Osteocyte (in vitro differentiated cells): ENCODE data around the gene SGCG. TPM values are rescaled to one million over a fixed set of nuclear protein-coding genes. Genes with fewer than 3 reads are reported as not detected.
A peak's percentile ranks its signal among the peaks of the same experiment; 100 is the strongest.

Experiments
- DNase-seq: peaks from one replicate; pipeline ENCODE4 v3.0.0; 2021; ENCODE audit warnings: mixed read lengths; ENCODE audit not compliant: unreplicated experiment; ENCODE audit errors: extremely low spot score
- H3K27ac Mint-ChIP-seq: one replicate; pipeline ENCODE4 v1.8.0; 2021; ENCODE audit warnings: mild to moderate bottlenecking, mixed read lengths; ENCODE audit not compliant: unreplicated experiment
- H3K27me3 Mint-ChIP-seq: one replicate; pipeline ENCODE4 v1.8.0; 2021; ENCODE audit warnings: mixed read lengths; ENCODE audit not compliant: unreplicated experiment
- H3K36me3 Mint-ChIP-seq: one replicate; pipeline ENCODE4 v1.8.0; 2021; ENCODE audit warnings: mixed read lengths; ENCODE audit not compliant: unreplicated experiment
- H3K4me1 Mint-ChIP-seq: one replicate; pipeline ENCODE4 v1.8.0; 2021; ENCODE audit warnings: mixed read lengths; ENCODE audit not compliant: unreplicated experiment
- H3K4me3 Mint-ChIP-seq: one replicate; pipeline ENCODE4 v1.8.0; 2021; ENCODE audit warnings: mild to moderate bottlenecking, moderate library complexity, mixed read lengths; ENCODE audit not compliant: unreplicated experiment
- H3K9me3 Mint-ChIP-seq: one replicate; pipeline ENCODE4 v1.8.0; 2021; ENCODE audit warnings: mixed read lengths; ENCODE audit not compliant: unreplicated experiment
- total RNA-seq: library from RNA; stranded (reverse); gene quantifications from 2 replicates; pipeline ENCODE4 v1.2.1, GENCODE V29; 2021
- TF ChIP-seq, protein P1 (sequence below): fragments of 200-600 bp; sonication (generic); IDR thresholded peaks from 2 replicates; pipeline ENCODE4 v1.5.0; 2021; ENCODE audit warnings: antibody characterized with exemption, mild to moderate bottlenecking, moderate library complexity

Gene SGCG
- total RNA-seq, 1 donor from 2014 or later = 0.70 TPM

DNA sequence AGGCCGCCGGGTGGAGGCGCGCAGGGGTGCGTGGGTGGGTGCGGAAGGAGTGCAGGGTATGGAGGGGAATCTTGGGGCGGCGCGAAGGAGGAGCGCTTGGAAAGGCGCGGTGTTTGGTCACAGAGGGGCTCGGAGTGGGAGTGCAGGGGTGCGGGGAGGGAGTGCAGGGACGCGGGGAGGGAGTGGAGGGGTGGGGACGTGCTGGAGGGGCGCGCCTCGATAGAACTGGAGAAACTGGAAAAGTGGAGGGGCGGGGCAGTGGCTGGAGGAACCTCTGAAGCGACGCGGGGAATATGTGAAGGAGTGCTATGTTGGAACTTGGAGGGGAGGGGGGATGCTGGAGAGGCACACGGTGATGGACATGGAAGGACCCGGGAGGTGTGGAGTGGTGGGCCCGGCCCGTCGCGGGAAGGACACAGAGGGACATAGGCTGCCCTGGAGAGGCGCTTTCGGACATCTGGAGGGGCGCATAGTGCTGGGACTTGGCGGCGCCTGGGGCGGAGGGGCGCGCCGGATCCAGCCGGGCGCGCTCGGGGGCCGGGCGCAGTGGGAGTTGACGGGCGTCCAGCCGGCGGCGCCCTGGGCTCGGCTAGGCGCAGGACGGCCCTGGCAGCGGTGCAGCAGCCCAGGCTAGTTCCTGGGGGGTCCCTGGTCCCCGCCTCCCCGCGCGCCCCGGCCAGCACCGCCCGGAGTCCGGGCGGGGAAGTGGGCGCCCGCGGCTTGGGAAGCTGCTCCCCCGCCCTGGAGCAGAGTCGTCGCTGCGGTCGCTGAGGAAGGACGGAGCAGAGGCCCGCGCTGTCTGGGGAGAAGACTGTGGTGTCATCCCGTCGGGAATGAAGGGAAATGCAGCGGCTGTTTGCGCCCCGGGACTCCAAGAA, 20.8 kb upstream of the SGCG start:
- TF ChIP-seq, protein P1, sequence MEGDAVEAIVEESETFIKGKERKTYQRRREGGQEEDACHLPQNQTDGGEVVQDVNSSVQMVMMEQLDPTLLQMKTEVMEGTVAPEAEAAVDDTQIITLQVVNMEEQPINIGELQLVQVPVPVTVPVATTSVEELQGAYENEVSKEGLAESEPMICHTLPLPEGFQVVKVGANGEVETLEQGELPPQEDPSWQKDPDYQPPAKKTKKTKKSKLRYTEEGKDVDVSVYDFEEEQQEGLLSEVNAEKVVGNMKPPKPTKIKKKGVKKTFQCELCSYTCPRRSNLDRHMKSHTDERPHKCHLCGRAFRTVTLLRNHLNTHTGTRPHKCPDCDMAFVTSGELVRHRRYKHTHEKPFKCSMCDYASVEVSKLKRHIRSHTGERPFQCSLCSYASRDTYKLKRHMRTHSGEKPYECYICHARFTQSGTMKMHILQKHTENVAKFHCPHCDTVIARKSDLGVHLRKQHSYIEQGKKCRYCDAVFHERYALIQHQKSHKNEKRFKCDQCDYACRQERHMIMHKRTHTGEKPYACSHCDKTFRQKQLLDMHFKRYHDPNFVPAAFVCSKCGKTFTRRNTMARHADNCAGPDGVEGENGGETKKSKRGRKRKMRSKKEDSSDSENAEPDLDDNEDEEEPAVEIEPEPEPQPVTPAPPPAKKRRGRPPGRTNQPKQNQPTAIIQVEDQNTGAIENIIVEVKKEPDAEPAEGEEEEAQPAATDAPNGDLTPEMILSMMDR = no peak
- DNase-seq = no peak
- peak overlapping the region; percentile 84 for H3K4me3 Mint-ChIP-seq
- no peaks in the 10 kb centered on the region for H3K36me3 Mint-ChIP-seq
- H3K27me3 Mint-ChIP-seq = peaks cover 14% of the 10 kb centered on the region
- no peak overlapping the region for H3K27ac Mint-ChIP-seq
- H3K9me3 Mint-ChIP-seq = no peaks in the 10 kb centered on the region
- H3K4me1 Mint-ChIP-seq = peaks cover 12% of the 10 kb centered on the region

DNA sequence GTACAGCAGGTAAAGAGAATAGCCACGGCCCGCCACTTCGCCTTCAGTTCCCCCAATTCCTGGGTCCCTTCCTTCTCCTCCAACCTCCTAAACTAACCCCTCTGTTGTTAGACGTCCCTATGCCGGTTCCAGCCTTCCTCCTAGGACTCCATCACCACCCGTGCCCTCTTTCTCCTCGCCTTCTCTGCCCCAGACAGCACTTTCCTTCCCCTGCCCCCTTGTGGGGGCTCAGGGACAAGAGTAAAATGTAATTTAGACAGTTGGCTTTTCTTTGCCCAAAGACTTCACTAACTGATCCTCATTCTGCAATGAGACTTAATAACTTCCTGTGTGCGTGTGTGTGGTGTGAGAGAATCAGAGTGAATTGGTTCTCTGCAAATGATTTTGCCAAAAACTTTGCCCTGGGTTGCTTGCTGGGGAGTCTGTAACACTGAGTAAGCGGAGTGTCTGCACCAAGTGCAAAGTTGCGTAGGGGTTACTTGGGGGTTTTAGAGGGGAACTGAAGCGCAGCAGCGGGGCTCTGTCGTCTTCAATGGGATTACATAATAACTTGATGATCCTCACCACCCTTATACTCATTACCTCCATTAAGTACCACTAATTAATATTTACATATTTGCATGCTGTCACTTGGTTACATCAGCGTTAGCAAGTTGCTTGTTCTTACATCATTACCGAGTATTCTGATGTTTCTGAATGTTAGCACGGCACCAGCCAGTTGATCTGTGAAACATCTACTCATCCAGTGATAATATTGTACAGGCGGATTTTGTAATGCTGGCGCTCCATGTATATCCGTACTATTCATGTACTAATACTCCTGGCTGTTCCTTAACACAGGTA, 19.9 kb upstream of the SGCG start:
- peak overlapping the region; percentile 67 for H3K4me3 Mint-ChIP-seq
- no peak for DNase-seq
- H3K4me1 Mint-ChIP-seq = peaks cover 12% of the 10 kb centered on the region
- H3K9me3 Mint-ChIP-seq = no peaks in the 10 kb centered on the region
- TF ChIP-seq, protein P1 = no peak
- H3K27ac Mint-ChIP-seq = no peak overlapping the region
- peaks cover 14% of the 10 kb centered on the region for H3K27me3 Mint-ChIP-seq
- H3K36me3 Mint-ChIP-seq = no peaks in the 10 kb centered on the region

DNA sequence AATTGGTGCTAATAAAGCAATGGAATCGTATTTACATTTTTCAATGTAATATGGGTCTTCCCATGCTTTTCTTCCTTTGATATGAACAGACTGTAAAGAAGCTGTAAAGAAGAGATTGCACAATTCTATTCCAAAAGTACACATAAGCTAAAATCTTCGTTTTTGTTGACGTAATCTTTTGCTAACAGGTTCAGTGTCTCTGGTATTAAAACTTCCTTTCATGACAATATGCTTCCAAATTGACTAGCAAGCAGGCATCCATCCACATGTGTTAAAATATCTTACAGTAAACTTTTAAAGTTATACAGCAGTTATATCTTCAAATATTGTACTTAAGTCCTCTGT, 19.3 kb upstream of the SGCG start:
- H3K9me3 Mint-ChIP-seq = no peaks in the 10 kb centered on the region
- no peak overlapping the region for H3K4me3 Mint-ChIP-seq
- H3K27me3 Mint-ChIP-seq = peaks cover 14% of the 10 kb centered on the region
- no peak for DNase-seq
- no peak overlapping the region for H3K27ac Mint-ChIP-seq
- no peaks in the 10 kb centered on the region for H3K36me3 Mint-ChIP-seq
- peaks cover 12% of the 10 kb centered on the region for H3K4me1 Mint-ChIP-seq
- TF ChIP-seq, protein P1 = no peak

DNA sequence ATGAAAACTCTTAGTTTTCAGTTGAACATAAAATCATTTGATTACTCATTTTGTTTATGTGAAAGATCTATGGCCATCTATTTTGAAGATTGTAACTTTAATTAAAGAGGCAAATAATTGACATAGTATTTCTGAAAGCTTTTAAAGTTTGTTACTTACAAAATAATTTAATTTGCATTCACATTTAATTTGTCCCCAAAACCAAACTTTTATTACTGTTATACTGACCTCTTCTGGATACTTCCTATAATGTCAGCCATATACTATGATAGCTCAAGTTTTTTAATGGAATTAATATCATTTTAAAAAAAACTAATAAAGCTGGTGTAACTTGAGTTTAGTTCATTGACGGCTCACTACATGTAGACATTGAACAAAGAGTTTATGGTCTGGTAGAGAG, 4.9 kb upstream of the SGCG start:
- DNase-seq = no peak
- Mint-ChIP-seq H3K4me3 (no peak overlapping the region), H3K27me3 (no peaks in the 10 kb centered on the region), H3K27ac (no peak overlapping the region), H3K9me3 (no peaks in the 10 kb centered on the region), H3K36me3 (no peaks in the 10 kb centered on the region), H3K4me1 (peaks cover 5% of the 10 kb centered on the region)
- TF ChIP-seq, protein P1 = peak; percentile 50

DNA sequence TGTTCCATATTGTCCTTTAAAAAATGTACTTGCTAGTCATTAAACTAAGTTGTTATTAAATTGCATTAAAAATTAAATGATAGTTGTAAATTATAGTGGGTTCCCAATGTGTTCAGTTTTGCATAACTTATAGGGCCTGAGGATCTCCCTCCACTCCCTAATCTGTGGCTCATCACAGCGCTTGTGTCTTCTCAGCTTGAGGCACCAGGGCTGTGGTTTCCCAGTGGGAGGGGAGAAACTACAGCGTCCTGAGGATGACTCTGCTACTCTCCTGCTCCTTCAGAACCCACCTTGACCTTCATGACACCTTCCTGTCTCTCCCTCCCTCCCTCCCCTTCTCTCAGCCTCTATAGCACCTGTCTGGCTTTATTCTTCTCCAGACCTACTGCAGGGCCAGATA, 1.4 kb downstream of the SGCG start:
- H3K27me3 Mint-ChIP-seq = peaks cover 4% of the 10 kb centered on the region
- no peak for DNase-seq
- H3K4me3 Mint-ChIP-seq = no peak overlapping the region
- H3K36me3 Mint-ChIP-seq = no peaks in the 10 kb centered on the region
- H3K9me3 Mint-ChIP-seq = no peaks in the 10 kb centered on the region
- H3K27ac Mint-ChIP-seq = no peak overlapping the region
- TF ChIP-seq, protein P1 = no peak
- H3K4me1 Mint-ChIP-seq = peaks cover 7% of the 10 kb centered on the region
